HG03378 (cell line): ENCODE data around the gene IFNA10.
"Not testable (repeated sequence)": the region's sequence is repeated elsewhere in the genome, so short reads cannot be mapped to it uniquely, and the experiment has no call there.

Source experiments
- ATAC-seq: cut with Tn5 transposase; IDR thresholded peaks from one replicate; pipeline ENCODE4 v1.9.1; 2021; ENCODE audit warnings: mild to moderate bottlenecking, moderate library complexity; ENCODE audit not compliant: unreplicated experiment

IFNA10 gene

DNA sequence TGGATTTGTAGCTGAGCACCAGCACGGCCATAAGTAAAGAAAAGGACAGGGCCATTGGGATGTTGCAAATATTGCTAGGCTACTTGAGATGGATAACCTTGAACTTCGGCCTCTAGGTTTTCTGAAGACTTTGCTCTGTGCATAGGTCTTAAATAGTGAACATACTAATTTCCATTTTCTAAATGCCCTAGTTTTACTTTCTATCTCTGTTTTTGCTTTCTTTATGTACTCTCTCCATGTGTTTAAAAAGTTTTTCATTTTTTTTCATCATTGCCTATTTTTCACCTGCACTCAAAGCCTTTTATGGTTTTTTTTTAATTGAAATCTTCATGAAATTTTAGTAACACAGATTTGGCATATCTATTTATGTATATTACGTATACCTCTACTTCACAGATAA lies at the start of gene IFNA10:
Gene IFNA10, minus strand, starts transcription at position 101 of the 400 bp plus-strand sequence. Its CDS starts 46 bp downstream, at position 55.
- ATAC-seq: not testable (repeated sequence)

- no peak for ATAC-seq
Observed at GRCh38 chr9:21255538-21256212, 48.7 kb upstream of the IFNA10 start.

- ATAC-seq: peak; percentile 71
Observed at GRCh38 chr9:21252721-21253547, 46.0 kb upstream of the IFNA10 start.

GRCh38 chr9:21251638-21252037 lies 44.7 kb upstream of the IFNA10 start:
- ATAC-seq: no peak

DNA sequence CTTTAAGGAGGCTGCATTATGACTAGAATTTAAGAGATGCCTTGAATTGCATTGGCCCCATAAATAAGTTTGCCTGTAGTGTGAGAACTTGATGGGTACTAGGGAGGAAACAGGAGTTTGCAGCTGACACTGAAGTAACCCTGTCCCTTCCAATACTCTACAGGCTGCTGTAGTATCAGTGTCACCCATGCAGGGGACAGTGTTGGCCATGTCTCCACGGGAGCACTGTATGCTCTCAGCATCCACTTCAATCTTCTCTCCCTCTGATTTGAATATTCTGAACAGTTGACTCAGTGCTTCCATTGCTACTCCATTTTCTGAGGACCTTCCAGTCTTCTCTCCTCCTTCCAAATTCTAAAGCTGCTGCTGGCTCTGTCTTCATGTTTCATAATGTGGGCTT lies 44.2 kb upstream of the IFNA10 start:
- no peak for ATAC-seq

DNA sequence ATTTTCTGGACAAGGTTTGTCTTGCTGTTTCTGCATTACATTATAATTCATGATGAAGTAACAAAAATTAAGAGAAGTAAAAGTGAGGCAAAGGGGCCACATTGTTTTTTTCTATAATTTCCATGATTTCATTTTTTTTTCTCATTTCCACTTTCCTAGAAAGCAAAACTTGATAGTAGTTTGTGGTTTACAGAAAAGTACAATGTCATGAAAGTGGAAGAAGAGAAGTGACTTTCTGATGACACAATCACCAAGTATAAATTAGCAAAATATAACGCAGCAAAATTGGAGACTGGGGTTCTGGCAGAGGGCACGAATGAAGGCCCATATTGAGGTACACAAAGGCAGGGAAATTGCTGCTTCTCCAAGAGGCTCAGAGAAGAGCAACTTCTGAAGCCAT lies 37.9 kb upstream of the IFNA10 start:
- no peak for ATAC-seq

DNA sequence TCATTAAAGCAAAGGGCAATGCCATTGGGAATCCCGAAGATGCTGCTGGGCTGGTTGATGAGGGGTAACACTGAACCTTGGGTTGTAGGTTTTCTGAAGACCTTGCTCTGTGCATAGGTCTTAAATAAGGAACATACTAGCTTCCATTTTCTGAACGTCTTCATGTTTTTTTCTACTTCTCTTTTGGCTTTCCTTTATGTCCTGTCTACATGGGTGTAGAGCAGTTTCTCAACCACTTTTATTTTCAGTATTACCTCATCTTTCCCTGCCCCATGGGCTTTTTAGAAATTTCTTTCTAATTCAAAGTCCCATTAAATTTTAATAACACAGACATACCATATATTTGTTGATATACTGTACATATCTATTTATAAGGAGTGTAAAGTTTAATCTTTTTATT lies 33.0 kb upstream of the IFNA10 start, which contains the start of gene IFNA14:
Gene IFNA14, minus strand, starts transcription at position 95 of the 400 bp plus-strand sequence. Its CDS starts 70 bp downstream, at position 25.
- no peak for ATAC-seq

- ATAC-seq: peak; percentile 13
Observed at GRCh38 chr9:21236360-21236714, 29.4 kb upstream of the IFNA10 start.

- peak; percentile 84 for ATAC-seq
Observed at GRCh38 chr9:21235468-21236359, 28.8 kb upstream of the IFNA10 start.

DNA sequence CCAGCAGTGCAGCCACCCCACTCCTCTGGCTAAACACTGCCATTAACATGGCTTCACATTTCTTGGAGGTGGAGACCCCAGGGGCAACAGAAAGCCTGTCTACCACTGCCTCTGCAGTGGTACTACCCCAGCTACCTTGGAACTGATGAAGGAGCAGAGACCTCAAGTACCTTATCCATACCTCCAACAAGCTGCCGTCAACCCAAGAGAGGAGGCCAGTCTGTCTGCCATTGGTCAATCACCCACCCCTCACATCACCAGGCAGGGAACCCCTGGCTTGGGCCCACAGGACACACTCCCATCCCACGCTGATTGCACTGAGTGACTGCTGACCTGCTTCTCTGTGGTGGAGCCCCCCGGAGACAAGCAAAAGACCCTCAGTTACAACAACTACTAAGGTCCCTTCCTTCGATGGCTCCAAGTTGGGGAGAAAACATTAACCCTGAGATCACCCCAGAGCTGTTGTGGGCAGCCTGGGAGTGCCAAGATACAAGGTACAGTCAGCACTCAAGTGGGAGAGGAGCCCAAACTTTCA lies 27.3 kb upstream of the IFNA10 start:
- no peak for ATAC-seq

DNA sequence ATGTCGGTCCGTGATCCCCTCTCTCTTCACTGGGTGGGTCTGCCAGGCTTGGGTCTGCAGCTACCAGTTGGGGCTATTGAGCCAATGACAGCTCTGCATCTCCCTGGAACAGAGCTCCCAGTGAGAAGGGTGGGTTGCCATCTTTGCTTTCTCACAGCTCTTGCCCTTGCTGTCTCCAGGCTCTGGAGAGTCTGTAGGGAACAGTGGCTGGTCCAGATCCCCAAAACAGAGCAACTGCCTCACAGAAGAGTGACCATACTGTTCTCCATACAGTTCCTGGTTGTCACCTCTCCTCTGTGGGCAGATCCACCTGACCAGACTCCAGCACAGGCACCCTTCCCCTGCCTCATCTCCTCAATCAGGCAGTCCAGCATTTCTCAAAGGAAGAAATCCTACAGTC lies 26.3 kb upstream of the IFNA10 start:
- no peak for ATAC-seq

GRCh38 chr9:21228122-21228521 lies 21.2 kb upstream of the IFNA10 start, which contains the start of gene IFNA17:
Gene IFNA17 (minus strand): TSS chr9:21228222. CDS start chr9:21228173, 49 bp downstream.
- ATAC-seq: no peak

- ATAC-seq: not testable (repeated sequence)
Observed at GRCh38 chr9:21217211-21217610, 10.3 kb upstream of the IFNA10 start, which contains the start of gene IFNA16. Gene IFNA16 (minus strand): TSS chr9:21217311. CDS start chr9:21217305, 6 bp downstream.

- ATAC-seq: peak; percentile 67
Observed at GRCh38 chr9:21213411-21214326, 6.7 kb upstream of the IFNA10 start.

GRCh38 chr9:21212160-21212559 lies 5.2 kb upstream of the IFNA10 start:
- not testable (repeated sequence) for ATAC-seq

DNA sequence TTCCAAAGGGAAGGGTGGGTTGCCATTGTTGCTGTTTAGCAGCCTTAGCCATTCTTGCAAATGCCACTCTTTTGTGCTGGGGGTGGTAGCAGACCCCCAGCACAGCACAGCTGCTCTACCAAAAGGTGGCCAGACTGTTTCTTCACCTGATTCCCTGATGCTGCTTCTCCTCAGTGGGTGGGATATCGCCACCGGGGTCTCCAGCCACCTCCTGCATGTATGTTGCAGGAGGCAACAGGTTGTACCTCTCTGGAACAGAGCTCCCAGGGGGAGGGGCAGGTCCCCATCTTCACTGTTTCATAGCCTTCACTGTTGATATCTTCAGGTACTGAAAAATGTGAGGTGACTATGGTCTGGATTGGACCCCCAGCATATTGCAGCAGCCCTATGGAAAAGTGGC lies 3.8 kb upstream of the IFNA10 start:
- not testable (repeated sequence) for ATAC-seq

- ATAC-seq: no peak
Observed at GRCh38 chr9:21210311-21210710, 3.4 kb upstream of the IFNA10 start.

GRCh38 chr9:21205204-21205603 lies 1.7 kb downstream of the IFNA10 start:
- no peak for ATAC-seq

DNA sequence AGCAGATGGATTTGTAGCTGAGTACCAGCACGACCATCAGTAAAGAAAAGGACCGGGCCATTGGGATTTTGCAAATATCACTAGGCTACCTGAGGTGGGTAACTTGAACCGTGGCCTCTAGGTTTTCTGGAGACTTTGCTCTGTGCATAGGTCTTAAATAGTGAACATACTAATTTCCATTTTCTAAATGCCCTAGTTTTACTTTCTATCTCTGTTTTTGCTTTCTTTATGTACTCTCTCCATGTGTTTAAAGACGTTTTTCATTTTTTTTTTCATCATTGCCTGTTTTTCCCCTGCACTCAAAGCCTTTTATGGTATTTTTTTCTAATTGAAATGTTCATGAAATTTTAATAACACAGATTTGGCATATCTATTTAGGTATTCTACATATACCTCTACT lies 4.8 kb downstream of the IFNA10 start, which contains the start of gene IFNA7:
Gene IFNA7, minus strand, starts transcription at position 101 of the 400 bp plus-strand sequence. Its CDS starts 40 bp downstream, at position 61.
- not testable (repeated sequence) for ATAC-seq
